H1 (cell line): Measurements from ENCODE around the gene LCMT1. TPM values are rescaled to one million over a fixed set of nuclear protein-coding genes. Genes with fewer than 3 reads are reported as not detected.

ENCODE experiments used
- CTCF ChIA-PET: fragments of 300-600 bp; sonication (Branson Sonifier 250); formaldehyde crosslinking; loops from one replicate; lab custom pipeline; 2021; ENCODE audit not compliant: partially characterized antibody; lab: Charles Lee
- POLR2A ChIA-PET: fragments of 300-600 bp; sonication (Branson Sonifier 250); formaldehyde crosslinking; loops from one replicate; lab custom pipeline; 2021; ENCODE audit warnings: inconsistent platforms; ENCODE audit not compliant: partially characterized antibody; lab: Charles Lee
- DNase-seq, 2 experiments: peaks; one replicate each; pipeline versions ENCODE4 v3.0.0 to v3.0.0-alpha.2; 2010 to 2022; ENCODE audit warnings: low spot score in 2 of 2, low read depth in 1 of 2, mixed read lengths in 1 of 2
- FAIRE-seq: peaks from 2 replicates; lab custom pipeline; 2011; peaks lifted over from hg19 to GRCh38; lab: Jason Lieb, UNC
- H2AFZ ChIP-seq: 2 replicates; pipeline ENCODE4 v1.8.1; 2012; ENCODE audit warnings: low read length, inconsistent platforms
- H2AK5ac ChIP-seq: 2 replicates; pipeline ENCODE4 v1.6.1; 2013; ENCODE audit warnings: low read depth, low read length
- H2BK120ac ChIP-seq: replicated peaks from 2 replicates; pipeline ENCODE3; 2013; ENCODE audit warnings: low read depth, low read length, inconsistent platforms
- H2BK12ac ChIP-seq: 2 replicates; pipeline ENCODE4 v1.6.1; 2013; ENCODE audit warnings: low read depth, low read length
- H2BK15ac ChIP-seq: 2 replicates; pipeline ENCODE4 v1.6.1; 2013; ENCODE audit warnings: low read length
- H2BK20ac ChIP-seq: 2 replicates; pipeline ENCODE4 v1.6.1; 2013; ENCODE audit warnings: low read length
- H2BK5ac ChIP-seq: 2 replicates; pipeline ENCODE4 v1.6.1; 2013; ENCODE audit warnings: low read depth, low read length
- H3K14ac ChIP-seq: 2 replicates; pipeline ENCODE4 v1.6.1; 2013; ENCODE audit warnings: inconsistent platforms; ENCODE audit not compliant: insufficient read length
- H3K18ac ChIP-seq: 2 replicates; pipeline ENCODE4 v1.6.1; 2013; ENCODE audit warnings: low read length; ENCODE audit errors: extremely low read depth
- H3K23ac ChIP-seq: 2 replicates; pipeline ENCODE4 v1.6.1; 2013; ENCODE audit warnings: inconsistent platforms; ENCODE audit not compliant: insufficient read length
- H3K23me2 ChIP-seq: 2 replicates; pipeline ENCODE4 v1.6.1; 2013; ENCODE audit warnings: low read depth, low read length
- H3K27ac ChIP-seq: 2 replicates; pipeline ENCODE4 v1.6.1; 2011; ENCODE audit warnings: low read depth, low read length, inconsistent platforms
- H3K27me3 ChIP-seq, 4 experiments: replicated peaks in 1 of 4; 1 replicate in 1 of 4; 2 replicates in 3 of 4; pipeline versions ENCODE4 v1.6.1 to v1.8.1; 2011 to 2013; ENCODE audit warnings: low read length in 3 of 4, mild to moderate bottlenecking in 3 of 4, inconsistent platforms in 2 of 4, mixed read lengths in 2 of 4, moderate library complexity in 1 of 4; ENCODE audit not compliant: control insufficient read depth in 3 of 4, insufficient read depth in 3 of 4; ENCODE audit errors: extremely low read depth in 1 of 4
- H3K36me3 ChIP-seq, 4 experiments: 2 replicates each; pipeline versions ENCODE4 v1.6.1 to v1.8.1; 2011 to 2013; ENCODE audit warnings: mild to moderate bottlenecking in 4 of 4, low read length in 3 of 4, moderate library complexity in 2 of 4, control low read depth in 1 of 4, inconsistent platforms in 1 of 4; ENCODE audit not compliant: insufficient read depth in 4 of 4, control insufficient read depth in 2 of 4
- H3K4ac ChIP-seq: replicated peaks from 2 replicates; pipeline ENCODE3; 2013; ENCODE audit warnings: low read length, low read depth, mixed read lengths, inconsistent platforms; ENCODE audit not compliant: insufficient read length
- H3K4me1 ChIP-seq, 4 experiments: replicated peaks in 1 of 4; 1 replicate in 1 of 4; 2 replicates in 3 of 4; pipeline versions ENCODE4 v1.6.1 to v1.8.1; 2011 to 2013; ENCODE audit warnings: low read length in 3 of 4, inconsistent platforms in 2 of 4, mixed read lengths in 1 of 4; ENCODE audit not compliant: insufficient read depth in 4 of 4, control insufficient read depth in 3 of 4
- H3K4me2 ChIP-seq, 2 experiments: 2 replicates each; pipeline versions ENCODE4 v1.6.1 to v1.8.1; 2011 to 2013; ENCODE audit warnings: low read depth in 2 of 2, low read length in 2 of 2, control low read depth in 1 of 2, inconsistent platforms in 1 of 2, mild to moderate bottlenecking in 1 of 2; ENCODE audit not compliant: insufficient read depth in 1 of 2
- H3K4me3 ChIP-seq, 4 experiments: fragments of 200-600, 300-600 bp in 1 of 4; sonication (generic), shearing (Covaris generic), sonication (Bioruptor Twin) in 1 of 4; 2 replicates each; pipeline versions ENCODE4 v1.5.1 to v1.8.1; 2011 to 2016; ENCODE audit warnings: low read length in 4 of 4, low read depth in 3 of 4, control low read depth in 2 of 4, inconsistent platforms in 2 of 4, mild to moderate bottlenecking in 2 of 4, mixed read lengths in 1 of 4, moderate library complexity in 1 of 4; ENCODE audit not compliant: insufficient read depth in 2 of 4; ENCODE audit errors: extremely low read depth in 1 of 4
- H3K56ac ChIP-seq: replicated peaks from 2 replicates; pipeline ENCODE3; 2013; ENCODE audit warnings: low read depth, mild to moderate bottlenecking, mixed read lengths, low read length, inconsistent platforms; ENCODE audit not compliant: insufficient read length
- H3K79me1 ChIP-seq: 2 replicates; pipeline ENCODE4 v1.6.1; 2013; ENCODE audit warnings: low read depth, low read length, control low read depth
- H3K79me2 ChIP-seq, 2 experiments: 2 replicates each; pipeline versions ENCODE4 v1.6.1 to v1.8.1; 2012 to 2013; ENCODE audit warnings: low read length in 2 of 2, mild to moderate bottlenecking in 2 of 2, inconsistent platforms in 1 of 2; ENCODE audit not compliant: insufficient read depth in 2 of 2, control insufficient read depth in 1 of 2
- H3K9ac ChIP-seq, 4 experiments: replicated peaks in 1 of 4; 1 replicate in 1 of 4; 2 replicates in 3 of 4; pipeline versions ENCODE4 v1.6.1 to v1.8.1; 2011 to 2013; ENCODE audit warnings: low read depth in 3 of 4, low read length in 3 of 4, control low read depth in 2 of 4, mild to moderate bottlenecking in 2 of 4, moderate library complexity in 2 of 4, inconsistent platforms in 1 of 4; ENCODE audit errors: extremely low read depth in 1 of 4
- H3K9me3 ChIP-seq, 2 experiments: 2 replicates each; pipeline versions ENCODE4 v1.6.1 to v1.8.1; 2012 to 2013; ENCODE audit warnings: mild to moderate bottlenecking in 2 of 2, moderate library complexity in 2 of 2, control low read depth in 1 of 2, inconsistent platforms in 1 of 2, low read depth in 1 of 2, low read length in 1 of 2, mixed read lengths in 1 of 2; ENCODE audit not compliant: insufficient read depth in 2 of 2
- H4K20me1 ChIP-seq, 2 experiments: replicated peaks in 1 of 2; 2 replicates each; pipeline versions ENCODE3 to v1.8.1; 2011 to 2013; ENCODE audit warnings: inconsistent platforms in 2 of 2, low read length in 2 of 2, mild to moderate bottlenecking in 1 of 2; ENCODE audit not compliant: insufficient read depth in 2 of 2, control insufficient read depth in 1 of 2
- H4K5ac ChIP-seq: 2 replicates; pipeline ENCODE4 v1.6.1; 2013; ENCODE audit warnings: low read length, low read depth, mixed read lengths, inconsistent platforms; ENCODE audit not compliant: insufficient read length
- H4K8ac ChIP-seq: 2 replicates; pipeline ENCODE4 v1.8.0; 2013; ENCODE audit warnings: mild to moderate bottlenecking, moderate library complexity, low read length, inconsistent platforms; ENCODE audit not compliant: insufficient read depth; ENCODE audit errors: extremely low read depth
- H4K91ac ChIP-seq: replicated peaks from 2 replicates; pipeline ENCODE3; 2013; ENCODE audit warnings: low read length, mixed read lengths, inconsistent platforms; ENCODE audit not compliant: insufficient read length
- ASH2L ChIP-seq: fragments of 200-600, 300-600 bp; sonication (generic); IDR thresholded peaks from one replicate; pipeline ENCODE4 v1.7.1; 2017; ENCODE audit warnings: low read length
- CBX5 ChIP-seq: fragments of 300-800, 300-1000 bp; sonication (generic); IDR thresholded peaks from 2 replicates; pipeline ENCODE4 v1.7.1; 2016; ENCODE audit warnings: antibody characterized with exemption, low read length, low read depth
- CTBP2 ChIP-seq: IDR thresholded peaks from 2 replicates; pipeline ENCODE4 v1.7.0; 2011; ENCODE audit warnings: borderline replicate concordance, mild to moderate bottlenecking, moderate library complexity, mixed read lengths, low read length; ENCODE audit not compliant: insufficient read depth, insufficient read length
- E2F6 ChIP-seq: IDR thresholded peaks from 2 replicates; pipeline ENCODE4 v1.6.1; 2012; ENCODE audit warnings: inconsistent platforms
- EZH2 ChIP-seq: fragments of 200-600 bp; sonication (generic); IDR thresholded peaks from 2 replicates; pipeline ENCODE4 v1.7.1; 2012; ENCODE audit warnings: low read depth, mild to moderate bottlenecking, moderate library complexity, low read length, inconsistent platforms; ENCODE audit not compliant: severe bottlenecking
- GTF2F1 ChIP-seq: IDR thresholded peaks from 2 replicates; pipeline ENCODE4 v1.6.1; 2012; ENCODE audit warnings: low read depth, low read length, improper control_type of control experiment, borderline replicate concordance
- JUN ChIP-seq: IDR thresholded peaks from 2 replicates; pipeline ENCODE4 v1.6.1; 2011; ENCODE audit warnings: low read depth, mild to moderate bottlenecking, improper control_type of control experiment, low read length
- POLR2AphosphoS5 ChIP-seq: IDR thresholded peaks from 2 replicates; pipeline ENCODE4 v1.6.1; 2011; ENCODE audit warnings: low read depth, low read length
- RAD21 ChIP-seq, 2 experiments: IDR thresholded peaks in 1 of 2; conservative IDR thresholded peaks in 1 of 2; 2 replicates each; pipeline ENCODE4 v1.6.1; 2011; ENCODE audit warnings: low read depth in 2 of 2, low read length in 2 of 2, improper control_type of control experiment in 1 of 2, inconsistent platforms in 1 of 2, mild to moderate bottlenecking in 1 of 2, moderate library complexity in 1 of 2
- RXRA ChIP-seq: IDR thresholded peaks from 2 replicates; pipeline ENCODE4 v1.6.1; 2011; ENCODE audit warnings: low read depth, mild to moderate bottlenecking, low read length, moderate library complexity; ENCODE audit not compliant: insufficient read depth
- SP1 ChIP-seq: IDR thresholded peaks from 2 replicates; pipeline ENCODE4 v1.6.1; 2011; ENCODE audit warnings: low read depth, low read length
- WGBS, 2 experiments: shearing (Covaris generic) in 1 of 2; methylation state at CpG; one replicate each; pipeline versions ENCODE4 v1.1.6 to v1.1.7; 2013 to 2015; ENCODE audit warnings: low lambda C conversion rate in 2 of 2, mixed read lengths in 2 of 2, inconsistent platforms in 1 of 2, low coverage in 1 of 2, missing lambda C conversion rate in 1 of 2; ENCODE audit not compliant: insufficient replicate concordance in 2 of 2, insufficient coverage in 1 of 2, insufficient read length in 1 of 2; ENCODE audit errors: extremely low coverage in 1 of 2, missing lambda C conversion rate in 1 of 2; 5-methylcytosine and 5-hydroxymethylcytosine counted together
- polyA plus RNA-seq, 7 experiments: library from polyadenylated mRNA; depleted of rRNA in 3 of 7; stranded (reverse) in 5 of 7; unstranded in 2 of 7; fragments of >200 nt in 5 of 7; fragments of 200-250 nt in 2 of 7; gene quantifications; 1 replicate in 5 of 7; 2 replicates in 1 of 7; 4 replicates in 1 of 7; pipeline versions ENCODE4 v1.2.1 to v1.2.3, GENCODE V29; 2011 to 2013; ENCODE audit warnings: missing spikeins in 2 of 7, mixed read lengths in 2 of 7
- total RNA-seq: library from RNA; stranded (reverse); fragmentation: NEBNext Ultra II Directional; extraction: Animal tissue kit (Norgen Biotek cat#: 25700); gene quantifications from 2 replicates; pipeline ENCODE4 v1.2.1, GENCODE V29; 2021

Gene LCMT1
- total and polyA plus RNA-seq, 2 of the 8 experiments (the other 6 are each of a cell fraction or from before 2014, with no cell fraction given), result 61.0 to 80.8 TPM

GRCh38 chr16:25118851-25119578 is 7.5 kb downstream of the LCMT1 start:
- peaks cover 15 to 32% of the 10 kb centered on the region in 2 experiments for H4K20me1 ChIP-seq
- no peak overlapping the region for H2BK20ac ChIP-seq
- 90% methylated on average over 14 of the region's 14 CpGs; no CpG with 5 or more reads in 1 of the 2 experiments for WGBS, 2 experiments
- H3K9ac ChIP-seq, result no peak overlapping the region
- H3K14ac ChIP-seq, result no peak overlapping the region
- CTCF ChIA-PET, result interaction anchor here (0.9 to 1.7 kb wide), 2 partner anchors 13 to 85 kb away, joined by 3 to 5 read pairs; no protein-coding TSS in a partner anchor
- FAIRE-seq (no peak), DNase-seq (no peak)
- no peak overlapping the region for H3K23ac ChIP-seq
- H3K18ac ChIP-seq, result no peak overlapping the region
- H2BK120ac ChIP-seq, result no peak overlapping the region
- POLR2A ChIA-PET, result interaction anchor here (0.5 kb wide), 1 partner anchor 358 kb away, joined by 3 read pairs; no protein-coding TSS in a partner anchor
- no peak overlapping the region for H3K4ac ChIP-seq
- H2AK5ac ChIP-seq, result no peak overlapping the region
- no peaks in the 10 kb centered on the region for H3K9me3 ChIP-seq
- H3K23me2 ChIP-seq, result no peaks in the 10 kb centered on the region
- no peak overlapping the region for H3K4me3 ChIP-seq
- no peak overlapping the region for H2BK5ac ChIP-seq
- H3K4me1 ChIP-seq, result no peaks in the 10 kb centered on the region
- peaks cover 0 to 10% (median 5%) of the 10 kb centered on the region in 4 experiments; a peak in 2 of 8 replicates for H3K36me3 ChIP-seq
- no peaks in the 10 kb centered on the region for H3K27me3 ChIP-seq
- H2BK12ac ChIP-seq, result no peak overlapping the region
- H2AFZ ChIP-seq, result no peak overlapping the region
- peaks cover 22% of the 10 kb centered on the region for H3K79me1 ChIP-seq
- no peak overlapping the region for H3K56ac ChIP-seq
- no peak overlapping the region for H3K27ac ChIP-seq
- H3K79me2 ChIP-seq, result peaks cover 17 to 83% of the 10 kb centered on the region in 2 experiments; a peak in 3 of 4 replicates
- H3K4me2 ChIP-seq, result no peak overlapping the region
- H2BK15ac ChIP-seq, result no peak overlapping the region
- H4K91ac ChIP-seq, result no peak overlapping the region
- H4K5ac ChIP-seq, result no peak overlapping the region
- no peak overlapping the region for H4K8ac ChIP-seq
- TF ChIP-seq SP1, result no peak
- TF ChIP-seq RAD21 (IDR thresholded peaks at IDR 0.05 in 1 of 2, conservative IDR thresholded peaks at IDR 0.05 in 1 of 2; ENCODE audit: low read depth in 2 of 2, low read length in 2 of 2), result no peak
- TF ChIP-seq EZH2, result no peak
- TF ChIP-seq RXRA, result no peak
- TF ChIP-seq E2F6, result no peak
- TF ChIP-seq ASH2L, result no peak
- TF ChIP-seq POLR2AphosphoS5, result no peak
- TF ChIP-seq CBX5, result no peak
- no peak for TF ChIP-seq JUN
- TF ChIP-seq CTBP2, result no peak
- no peak for TF ChIP-seq GTF2F1
